Osteoblast (primary cell): Measurements from ENCODE around the gene PTTG1. TPM values are rescaled to one million over a fixed set of nuclear protein-coding genes. Genes with fewer than 3 reads are reported as not detected.

ENCODE experiments used
- DNase-seq: peaks from one replicate; pipeline ENCODE4 v3.0.0; 2011; ENCODE audit warnings: low spot score, mixed read lengths; ENCODE audit not compliant: insufficient read length; ENCODE audit errors: missing footprints
- H2AFZ ChIP-seq: 2 replicates; pipeline ENCODE4 v1.6.0; 2011; ENCODE audit warnings: mild to moderate bottlenecking, low read length
- H3K27ac ChIP-seq: 2 replicates; pipeline ENCODE4 v1.5.1; 2011; ENCODE audit warnings: mild to moderate bottlenecking, low read depth, low read length, moderate library complexity
- H3K27me3 ChIP-seq: 2 replicates; pipeline ENCODE4 v1.6.0; 2012; ENCODE audit warnings: mild to moderate bottlenecking, control low read depth, inconsistent platforms, low read length, moderate library complexity; ENCODE audit not compliant: insufficient read depth
- H3K36me3 ChIP-seq: 2 replicates; pipeline ENCODE4 v1.5.1; 2011; ENCODE audit warnings: mild to moderate bottlenecking, low read length, control low read depth, moderate library complexity; ENCODE audit not compliant: insufficient read depth
- H3K4me1 ChIP-seq: 2 replicates; pipeline ENCODE4 v1.5.1; 2011; ENCODE audit warnings: mild to moderate bottlenecking, low read length, control low read depth, moderate library complexity; ENCODE audit not compliant: insufficient read depth
- H3K4me2 ChIP-seq: 2 replicates; pipeline ENCODE4 v1.6.0; 2011; ENCODE audit warnings: mild to moderate bottlenecking, low read length; ENCODE audit not compliant: insufficient read depth
- H3K4me3 ChIP-seq: fragments of 200-600 bp; sonication (generic); 3 replicates; pipeline ENCODE4 v1.5.1; 2012; ENCODE audit warnings: mild to moderate bottlenecking, low read length, inconsistent platforms; ENCODE audit not compliant: insufficient read depth
- H3K79me2 ChIP-seq: 2 replicates; pipeline ENCODE4 v1.6.0; 2012; ENCODE audit warnings: mild to moderate bottlenecking, low read length, control low read depth, inconsistent platforms; ENCODE audit not compliant: insufficient read depth
- H3K9me3 ChIP-seq: 2 replicates; pipeline ENCODE4 v1.5.1; 2011; ENCODE audit warnings: low read depth, low read length, control low read depth
- H4K20me1 ChIP-seq: 2 replicates; pipeline ENCODE4 v1.6.0; 2012; ENCODE audit warnings: mild to moderate bottlenecking, low read length, control low read depth; ENCODE audit not compliant: insufficient read depth
- CTCF ChIP-seq: IDR thresholded peaks from 2 replicates; pipeline ENCODE4 v1.5.1; 2011; ENCODE audit warnings: mild to moderate bottlenecking, low read depth, low read length, moderate library complexity; ENCODE audit errors: extremely low read depth
- total RNA-seq: library from RNA; depleted of rRNA; stranded (reverse); fragments of >200 nt; gene quantifications from 2 replicates; pipeline ENCODE4 v1.2.3, GENCODE V29; 2012

The PTTG1 gene
- total RNA-seq, 1 donor: 41.3 TPM

GRCh38 chr5:160442824-160443431 lies 21.3 kb downstream of the PTTG1 start:
- H3K4me1 ChIP-seq: peaks cover 8% of the 10 kb centered on the region
- H3K4me3 ChIP-seq: no peak overlapping the region
- H2AFZ ChIP-seq: no peak overlapping the region
- no peaks in the 10 kb centered on the region for H4K20me1 ChIP-seq
- H3K79me2 ChIP-seq: no peaks in the 10 kb centered on the region
- H3K27ac ChIP-seq: no peak overlapping the region
- DNase-seq: no peak
- H3K36me3 ChIP-seq: no peaks in the 10 kb centered on the region
- no peak overlapping the region for H3K4me2 ChIP-seq
- TF ChIP-seq CTCF: no peak
- H3K27me3 ChIP-seq: peaks cover 3% of the 10 kb centered on the region
- H3K9me3 ChIP-seq: no peaks in the 10 kb centered on the region

- H3K9me3 ChIP-seq: no peaks in the 10 kb centered on the region
- TF ChIP-seq CTCF: no peak
- H3K4me2 ChIP-seq: no peak overlapping the region
- H3K79me2 ChIP-seq: no peaks in the 10 kb centered on the region
- H3K4me3 ChIP-seq: no peak overlapping the region
- H3K36me3 ChIP-seq: no peaks in the 10 kb centered on the region
- H2AFZ ChIP-seq: no peak overlapping the region
- peaks cover 3% of the 10 kb centered on the region for H3K27me3 ChIP-seq
- H4K20me1 ChIP-seq: no peaks in the 10 kb centered on the region
- no peak for DNase-seq
- no peak overlapping the region for H3K27ac ChIP-seq
- no peaks in the 10 kb centered on the region for H3K4me1 ChIP-seq
Measured at GRCh38 chr5:160444407-160444806, 22.8 kb downstream of the PTTG1 start.

- no peaks in the 10 kb centered on the region for H3K79me2 ChIP-seq
- H3K9me3 ChIP-seq: no peaks in the 10 kb centered on the region
- DNase-seq: no peak
Measured at GRCh38 chr5:160445132-160445531, 23.5 kb downstream of the PTTG1 start.

GRCh38 chr5:160445751-160446150 lies 24.1 kb downstream of the PTTG1 start:
- Histone ChIP-seq H2AFZ (no peak overlapping the region), H3K27me3 (peaks cover 3% of the 10 kb centered on the region), H3K4me2 (no peak overlapping the region), H3K79me2 (no peaks in the 10 kb centered on the region), H3K27ac (no peak overlapping the region), H3K4me1 (no peaks in the 10 kb centered on the region), H4K20me1 (no peaks in the 10 kb centered on the region), H3K9me3 (no peaks in the 10 kb centered on the region), H3K36me3 (no peaks in the 10 kb centered on the region), H3K4me3 (no peak overlapping the region)
- TF ChIP-seq CTCF: no peak
- no peak for DNase-seq

More at GRCh38 chr5:160445132-160445531, 23.5 kb downstream of the PTTG1 start:
- H3K4me2 ChIP-seq: no peak overlapping the region
- no peaks in the 10 kb centered on the region for H4K20me1 ChIP-seq
- TF ChIP-seq CTCF: no peak
- no peak overlapping the region for H3K4me3 ChIP-seq
- no peak overlapping the region for H3K27ac ChIP-seq
- H3K4me1 ChIP-seq: no peaks in the 10 kb centered on the region
- no peaks in the 10 kb centered on the region for H3K36me3 ChIP-seq
- peaks cover 3% of the 10 kb centered on the region for H3K27me3 ChIP-seq
- H2AFZ ChIP-seq: no peak overlapping the region
